Measurements from ENCODE around the gene GRIA2. TPM values are rescaled to one million over a fixed set of nuclear protein-coding genes. Genes with fewer than 3 reads are reported as not detected.
A peak's percentile ranks its signal among the peaks of the same experiment; 100 is the strongest.

GRIA2 gene
- polyA plus RNA-seq, 10 donors = 4.5 to 12.8 (median 7.4) TPM

DNA sequence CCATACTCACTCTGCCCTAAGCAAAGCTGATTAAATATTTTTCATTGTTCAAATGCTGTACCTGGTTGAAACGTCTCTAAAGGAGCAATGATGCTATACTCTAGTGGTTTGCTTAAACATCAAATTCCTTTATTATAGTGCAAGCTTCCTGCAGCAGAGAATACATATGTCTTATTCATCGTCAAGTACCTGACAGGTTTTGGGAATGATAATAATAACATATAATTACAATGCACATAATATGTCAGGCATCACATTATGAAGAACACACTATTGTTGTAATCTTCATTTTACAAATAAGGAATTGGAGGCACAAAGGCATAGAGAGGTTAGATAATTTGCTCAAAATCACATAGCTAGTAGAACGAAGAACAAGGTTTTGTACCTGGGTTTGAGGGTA lies 151.6 kb downstream of the GRIA2 start:
- no peak for DNase-seq

DNA sequence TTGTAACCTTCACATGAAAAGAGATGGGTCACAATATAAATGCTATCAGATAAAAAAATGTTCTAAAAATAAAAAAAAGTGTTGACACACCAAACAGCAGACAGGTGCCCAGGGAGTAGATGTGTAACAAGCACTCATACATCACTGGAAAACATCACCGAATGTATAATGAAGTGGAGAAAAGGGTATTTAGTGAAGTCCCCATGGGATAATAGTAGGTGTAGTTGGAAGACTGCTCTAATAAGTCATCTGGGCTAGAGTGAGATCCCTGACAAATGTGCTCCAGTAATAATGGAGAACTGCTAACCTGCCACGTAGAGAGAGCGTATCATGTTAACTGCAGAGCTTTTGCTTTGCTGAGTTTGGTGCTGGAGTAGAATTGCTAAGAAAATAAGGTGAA lies 152.0 kb downstream of the GRIA2 start:
- DNase-seq = no peak

DNA sequence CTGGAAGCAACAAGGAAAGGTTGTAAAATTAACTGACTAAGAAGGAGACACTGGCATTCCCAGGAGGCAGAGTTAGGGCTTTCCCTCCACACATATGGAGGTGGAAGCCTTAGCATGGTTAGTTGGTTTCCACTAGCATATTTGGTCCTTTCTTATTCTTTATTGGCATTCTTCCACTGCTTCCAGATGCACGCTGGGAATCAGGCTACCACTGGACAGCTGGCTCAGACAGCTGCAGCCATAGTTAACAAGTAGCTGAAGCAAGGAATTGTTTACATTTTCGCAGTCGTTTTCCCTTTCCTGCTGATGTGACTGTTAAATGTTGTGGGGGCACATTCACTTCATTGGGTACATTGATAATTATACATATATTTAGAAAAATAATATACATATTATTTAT lies 169.2 kb downstream of the GRIA2 start:
- peak; percentile 6 to 50 (median 16) for DNase-seq

DNA sequence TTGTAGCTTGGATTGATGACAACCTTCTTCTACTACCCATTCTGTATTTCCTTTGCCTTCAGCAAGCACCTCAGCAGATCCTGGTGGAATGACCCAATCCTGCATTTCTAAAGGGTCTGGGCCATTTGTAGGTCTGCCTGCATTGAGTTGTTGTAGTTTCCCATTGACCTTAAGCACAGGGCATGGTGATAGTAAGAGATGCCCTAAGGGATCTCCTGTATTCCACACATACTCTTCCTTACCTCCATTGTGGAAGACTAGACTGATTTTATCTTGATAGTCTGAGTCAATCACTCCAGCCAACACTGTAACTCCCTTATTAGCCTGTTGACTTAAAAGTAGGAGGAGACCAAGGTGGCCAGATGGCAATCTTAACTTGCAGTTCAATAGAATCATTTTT lies 184.5 kb downstream of the GRIA2 start:
- DNase-seq = no peak

Other genes with a start within 250 kb of the GRIA2 start
- gene PDGFC, start 248.9 kb upstream of the GRIA2 start, polyA plus RNA-seq (ENCODE audit: insufficient read length in 10 of 10) = 10 to 100 TPM; 23.6 to 42.0 (median 30.8) TPM
- 1 to 10 TPM; 4.1 to 7.2 (median 5.0) TPM for gene GLRB, start 144.6 kb upstream of the GRIA2 start, polyA plus RNA-seq (ENCODE audit: insufficient read length in 10 of 10)